HCT116 (cell line): ENCODE measurements around the gene MSMP. TPM values are rescaled to one million over a fixed set of nuclear protein-coding genes. Genes with fewer than 3 reads are reported as not detected.

Experiments
- ATAC-seq: fragments of 200-7000 bp; cut with Tn5 transposase; 2 replicates; pipeline ENCODE4 v1.9.1; 2020; ENCODE audit warnings: mild to moderate bottlenecking, moderate library complexity
- BruUV-seq: library from RNA; stranded (reverse); fragments of 400-500 nt; replicated peaks from 2 replicates; lab custom pipeline; 2021; lab: Mats Ljungman, UMichigan
- CTCF ChIA-PET: fragments of 300-600 bp; sonication (Branson Sonifier 250); formaldehyde crosslinking; loops from one replicate; lab custom pipeline; 2021; ENCODE audit warnings: antibody characterized with exemption; lab: Charles Lee
- POLR2A ChIA-PET: fragments of 300-600, 350-600 bp; sonication (Branson Sonifier 250); formaldehyde crosslinking; loops from one replicate; lab custom pipeline; 2021; ENCODE audit warnings: antibody characterized with exemption; lab: Charles Lee
- RAD21 ChIA-PET, 2 experiments: fragments of 300-600 bp; sonication (Branson Sonifier 250); formaldehyde crosslinking; loops; one replicate each; lab custom pipeline; 2023; ENCODE audit warnings: low total read pairs in 2 of 2; ENCODE audit not compliant: uncharacterized antibody in 2 of 2, unreplicated experiment in 2 of 2, low non-redundant PET in 1 of 2; lab: Charles Lee
- DNase-seq: peaks from one replicate; pipeline ENCODE4 v3.0.0-alpha.2; 2010; ENCODE audit warnings: low read depth, low spot score
- H2AFZ ChIP-seq: fragments of 200-600 bp; shearing (Covaris generic), sonication (generic); 2 replicates; pipeline ENCODE4 v1.6.1; 2017; ENCODE audit warnings: low read depth, mixed run types, mixed read lengths, antibody characterized with exemption, low read length; ENCODE audit not compliant: poor library complexity, severe bottlenecking
- H3K27ac ChIP-seq: 2 replicates; pipeline ENCODE4 v1.5.1; 2012; ENCODE audit warnings: low read depth, low read length
- H3K27me3 ChIP-seq: fragments of 200-600 bp; sonication (generic); 2 replicates; pipeline ENCODE4 v1.6.1; 2016; ENCODE audit warnings: mixed run types, low read length, mixed read lengths; ENCODE audit not compliant: insufficient read depth
- H3K36me3 ChIP-seq, 2 experiments: fragments of 200-500 bp in 1 of 2; fragments of 200-600 bp in 1 of 2; sonication (Bioruptor generic) in 1 of 2; sonication (generic) in 1 of 2; 2 replicates each; pipeline versions ENCODE4 v1.5.1 to v1.6.1; 2014 to 2016; ENCODE audit warnings: low read length in 2 of 2, inconsistent platforms in 1 of 2, mixed read lengths in 1 of 2, mixed run types in 1 of 2; ENCODE audit not compliant: insufficient read depth in 2 of 2, control insufficient read depth in 1 of 2
- H3K4me1 ChIP-seq, 2 experiments: fragments of 200-600 bp in 1 of 2; sonication (generic) in 1 of 2; 2 replicates each; pipeline versions ENCODE4 v1.5.1 to v1.6.1; 2012 to 2017; ENCODE audit warnings: low read length in 2 of 2, inconsistent platforms in 1 of 2, mild to moderate bottlenecking in 1 of 2, mixed read lengths in 1 of 2, mixed run types in 1 of 2, moderate library complexity in 1 of 2; ENCODE audit not compliant: insufficient read depth in 2 of 2, control insufficient read depth in 1 of 2
- H3K4me2 ChIP-seq: fragments of 200-600 bp; sonication (generic); 2 replicates; pipeline ENCODE4 v1.6.1; 2017; ENCODE audit warnings: mixed run types, low read length, mixed read lengths
- H3K4me3 ChIP-seq, 2 experiments: fragments of 200-600 bp in 1 of 2; sonication (generic) in 1 of 2; replicated peaks in 1 of 2; 2 replicates each; pipeline ENCODE4 v1.5.1; 2011 to 2016; ENCODE audit warnings: low read length in 2 of 2, control low read depth in 1 of 2, low read depth in 1 of 2, mild to moderate bottlenecking in 1 of 2, mixed read lengths in 1 of 2, mixed run types in 1 of 2
- H3K79me2 ChIP-seq: fragments of 200-600 bp; sonication (generic); 2 replicates; pipeline ENCODE4 v1.6.1; 2017; ENCODE audit warnings: mild to moderate bottlenecking, mixed run types, low read length, moderate library complexity, mixed read lengths; ENCODE audit not compliant: insufficient read depth
- H3K9ac ChIP-seq: fragments of 200-600 bp; sonication (generic); 2 replicates; pipeline ENCODE4 v1.6.1; 2016; ENCODE audit warnings: low read length, mixed read lengths
- H3K9me2 ChIP-seq: fragments of 200-600 bp; sonication (generic), shearing (Covaris generic); 2 replicates; pipeline ENCODE4 v1.6.1; 2017; ENCODE audit warnings: mixed run types, mild to moderate bottlenecking, moderate library complexity; ENCODE audit not compliant: insufficient read depth
- H3K9me3 ChIP-seq, 2 experiments: fragments of 200-500 bp in 1 of 2; fragments of 200-600 bp in 1 of 2; sonication (Bioruptor generic) in 1 of 2; sonication (generic) in 1 of 2; 2 replicates each; pipeline ENCODE4 v1.6.1; 2014 to 2017; ENCODE audit warnings: low read length in 2 of 2, mixed read lengths in 2 of 2, inconsistent platforms in 1 of 2, low read depth in 1 of 2, mild to moderate bottlenecking in 1 of 2, mixed run types in 1 of 2, moderate library complexity in 1 of 2; ENCODE audit not compliant: control insufficient read depth in 1 of 2, insufficient read depth in 1 of 2
- H4K20me1 ChIP-seq: fragments of 200-600 bp; sonication (generic), shearing (Covaris generic); 2 replicates; pipeline ENCODE4 v1.6.1; 2017; ENCODE audit warnings: mixed run types, mild to moderate bottlenecking, moderate library complexity; ENCODE audit not compliant: insufficient read depth
- ATF3 ChIP-seq: IDR thresholded peaks from 2 replicates; pipeline ENCODE4 v1.6.1; 2012
- CEBPB ChIP-seq: IDR thresholded peaks from 2 replicates; pipeline ENCODE4 v1.6.1; 2012; ENCODE audit warnings: low read depth
- CTCF ChIP-seq, 3 experiments: fragments of 200-600 bp in 1 of 3; sonication (generic) in 1 of 3; IDR thresholded peaks in 2 of 3; conservative IDR thresholded peaks in 1 of 3; 2 replicates each; pipeline ENCODE4 v1.5.1; 2012 to 2017; ENCODE audit warnings: low read depth in 2 of 3, low read length in 2 of 3, antibody characterized with exemption in 1 of 3, borderline replicate concordance in 1 of 3, control low read depth in 1 of 3, mild to moderate bottlenecking in 1 of 3, mixed read lengths in 1 of 3, mixed run types in 1 of 3, moderate library complexity in 1 of 3; ENCODE audit not compliant: insufficient read depth in 1 of 3
- EZH2 ChIP-seq: fragments of 200-600 bp; sonication (generic); IDR thresholded peaks from 2 replicates; pipeline ENCODE4 v1.6.1; 2017; ENCODE audit warnings: antibody characterized with exemption, mixed run types
- EZH2phosphoT487 ChIP-seq: fragments of 200-600 bp; IDR thresholded peaks from 2 replicates; pipeline ENCODE4 v1.6.1; 2018; ENCODE audit warnings: antibody characterized with exemption, borderline replicate concordance
- FOSL1 ChIP-seq: IDR thresholded peaks from 2 replicates; pipeline ENCODE4 v1.6.1; 2012; ENCODE audit warnings: low read depth
- JUND ChIP-seq: IDR thresholded peaks from 2 replicates; pipeline ENCODE4 v1.6.1; 2012
- POLR2A ChIP-seq: IDR thresholded peaks from 2 replicates; pipeline ENCODE4 v1.7.0; 2011; ENCODE audit warnings: borderline replicate concordance; ENCODE audit not compliant: insufficient read depth, insufficient read length; ENCODE audit errors: extremely low read depth
- RAD21 ChIP-seq: IDR thresholded peaks from 2 replicates; pipeline ENCODE4 v1.6.1; 2012; ENCODE audit warnings: low read depth, mild to moderate bottlenecking
- REST ChIP-seq: IDR thresholded peaks from 2 replicates; pipeline ENCODE4 v1.6.1; 2012; ENCODE audit warnings: low read depth
- SIN3A ChIP-seq: IDR thresholded peaks from 2 replicates; pipeline ENCODE4 v1.6.1; 2012; ENCODE audit warnings: low read depth
- SRF ChIP-seq: IDR thresholded peaks from 2 replicates; pipeline ENCODE4 v1.6.1; 2012; ENCODE audit warnings: low read depth
- ZFX ChIP-seq: fragments of 450-650 bp; IDR thresholded peaks from 2 replicates; pipeline ENCODE4 v1.6.1; 2017
- ZNF274 ChIP-seq: fragments of 200-500 bp; sonication (Bioruptor generic); IDR thresholded peaks from 2 replicates; pipeline ENCODE4 v1.6.1; 2014; ENCODE audit warnings: mild to moderate bottlenecking, low read depth, low read length, inconsistent platforms
- intact Hi-C: fragments of 100-400 bp; cut with micrococcal nuclease; formaldehyde crosslinking; loops from 2 replicates; pipeline ENCODE4 v1.10.0; 2022
- total RNA-seq: library from RNA; stranded (reverse); gene quantifications from one replicate; pipeline ENCODE4 v1.2.1, GENCODE V29; 2021; ENCODE audit not compliant: unreplicated experiment

Gene MSMP
- total RNA-seq, 1 experiment from 2014 or later: 1.2 TPM

- ATAC-seq: no peak
- POLR2A ChIA-PET: no interaction called here
- intact Hi-C loops: no loop called here
Measured at GRCh38 chr9:35776018-35776417, 21.9 kb upstream of the MSMP start.

GRCh38 chr9:35774907-35775635 is 21.0 kb upstream of the MSMP start:
- no peak overlapping the region for H3K4me3 ChIP-seq

More at GRCh38 chr9:35776018-35776417, 21.9 kb upstream of the MSMP start:
- no peak for DNase-seq
- Histone ChIP-seq H3K9me3 (no peaks in the 10 kb centered on the region), H3K27ac (no peak overlapping the region), H3K79me2 (no peaks in the 10 kb centered on the region), H3K9me2 (no peaks in the 10 kb centered on the region), H3K36me3 (no peaks in the 10 kb centered on the region), H3K4me1 (peaks cover 2 to 6% of the 10 kb centered on the region in 2 experiments; a peak in 2 of 4 replicates), H2AFZ (no peak overlapping the region), H3K4me3 (no peak overlapping the region), H3K27me3 (no peaks in the 10 kb centered on the region), H3K9ac (no peak overlapping the region)
- RAD21 ChIA-PET: no interaction called here
- CTCF ChIA-PET: interaction anchor here (0.8 to 1.7 kb wide), 3 partner anchors 14 to 106 kb away, joined by 5 to 6 read pairs (median 6); no protein-coding TSS in a partner anchor
- TF ChIP-seq ZFX: no peak
- no peak for TF ChIP-seq JUND
- TF ChIP-seq, all 23 proteins: peak for 0
- Histone ChIP-seq H4K20me1 (no peaks in the 10 kb centered on the region), H3K4me2 (no peak overlapping the region)
- BruUV-seq: no TSS peak

More at GRCh38 chr9:35774907-35775635, 21.0 kb upstream of the MSMP start:
- no peaks in the 10 kb centered on the region for H3K36me3 ChIP-seq
- no peaks in the 10 kb centered on the region for H3K9me2 ChIP-seq
- POLR2A ChIA-PET: no interaction called here
- no peak overlapping the region for H2AFZ ChIP-seq
- no peak overlapping the region for H3K9ac ChIP-seq
- no peak overlapping the region for H3K27ac ChIP-seq
- no peaks in the 10 kb centered on the region for H4K20me1 ChIP-seq
- TF ChIP-seq SIN3A (no peak), POLR2A (no peak), CEBPB (no peak), RAD21 (no peak), ZNF274 (no peak), CTCF (IDR thresholded peaks at IDR 0.05 in 2 of 3, conservative IDR thresholded peaks at IDR 0.05 in 1 of 3; ENCODE audit: borderline replicate concordance in 1 of 3, insufficient read depth in 1 of 3, low read depth in 2 of 3, low read length in 2 of 3) (no peak), REST (no peak), SRF (no peak), ATF3 (no peak), FOSL1 (no peak), ZFX (no peak), EZH2phosphoT487 (no peak), EZH2 (no peak)
- H3K4me1 ChIP-seq: peaks cover 2 to 6% of the 10 kb centered on the region in 2 experiments; a peak in 2 of 4 replicates
- BruUV-seq: no TSS peak
- CTCF ChIA-PET: interaction anchor here (0.8 to 1.7 kb wide), 2 partner anchors 15 to 107 kb away, joined by 5 to 6 read pairs; no protein-coding TSS in a partner anchor
- no peaks in the 10 kb centered on the region for H3K9me3 ChIP-seq
- no peaks in the 10 kb centered on the region for H3K79me2 ChIP-seq
- ATAC-seq (no peak), DNase-seq (no peak)
- intact Hi-C loops: no loop called here
- RAD21 ChIA-PET: no interaction called here
- H3K4me2 ChIP-seq: no peak overlapping the region
- H3K27me3 ChIP-seq: no peaks in the 10 kb centered on the region
